RCC 7860 (cell line): ENCODE results near the gene POLQ.
"Not testable (repeated sequence)": the region's sequence is repeated elsewhere in the genome, so short reads cannot be mapped to it uniquely, and the experiment has no call there.

Source experiments
- DNase-seq: peaks from one replicate; pipeline ENCODE4 v3.0.0-alpha.2; 2015; ENCODE audit warnings: low spot score
- FAIRE-seq: peaks from 2 replicates; lab custom pipeline; 2012; peaks lifted over from hg19 to GRCh38; lab: Jason Lieb, UNC

The POLQ gene

DNA sequence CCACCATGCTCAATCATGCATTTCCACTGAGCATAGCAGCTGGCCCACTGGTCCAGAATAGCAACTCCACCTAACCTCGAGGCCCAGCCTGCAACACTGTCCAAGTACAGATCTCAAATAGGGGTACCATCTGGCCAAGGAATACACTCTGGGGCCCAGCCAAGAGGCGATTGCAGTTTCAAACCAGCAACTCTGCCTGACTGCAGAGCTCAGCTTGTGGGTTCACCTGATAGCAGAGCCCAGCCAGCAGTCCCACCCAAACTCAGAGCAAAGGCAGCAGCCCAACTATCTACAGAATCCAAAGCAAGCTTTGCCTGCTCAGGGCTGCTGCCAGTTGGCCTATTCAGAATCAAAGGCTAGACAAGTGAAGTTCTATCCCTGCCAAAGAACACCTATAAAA is 30.5 kb downstream of the POLQ start:
- DNase-seq, result no peak
- no peak for FAIRE-seq

GRCh38 chr3:121514496-121514895 is 31.3 kb downstream of the POLQ start:
- no peak for FAIRE-seq
- no peak for DNase-seq

DNA sequence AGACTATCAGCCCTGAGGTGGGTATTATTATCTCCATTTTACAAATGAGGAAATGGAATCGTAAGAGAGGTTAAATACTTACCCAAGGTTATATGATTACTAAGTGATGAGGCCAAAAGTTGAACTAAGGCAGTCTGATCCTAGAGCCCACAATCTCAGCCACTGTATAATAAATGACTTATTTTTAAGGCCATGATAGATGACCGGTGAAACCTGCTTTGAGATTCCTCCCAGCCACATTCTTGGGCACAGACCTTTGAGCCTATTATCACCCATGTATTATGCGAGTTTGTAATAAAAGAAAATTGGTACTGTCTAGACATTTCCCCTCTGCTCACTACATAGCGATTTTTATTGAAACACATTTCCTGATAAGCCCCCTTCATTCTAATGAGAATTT is 37.4 kb downstream of the POLQ start:
- FAIRE-seq (peak; percentile 86), DNase-seq (peak; percentile 18)

- no peak for DNase-seq
- no peak for FAIRE-seq
Measured at GRCh38 chr3:121505256-121505655, 40.5 kb downstream of the POLQ start.

GRCh38 chr3:121504618-121505017 is 41.2 kb downstream of the POLQ start:
- FAIRE-seq, result no peak
- no peak for DNase-seq

- no peak for DNase-seq
- no peak for FAIRE-seq
Measured at GRCh38 chr3:121496786-121497185, 49.0 kb downstream of the POLQ start.

- DNase-seq (no peak), FAIRE-seq (no peak)
Measured at GRCh38 chr3:121493431-121493830, 52.4 kb downstream of the POLQ start.

- no peak for FAIRE-seq
- no peak for DNase-seq
Measured at GRCh38 chr3:121491683-121492320, 54.0 kb downstream of the POLQ start.

GRCh38 chr3:121490161-121490560 is 55.6 kb downstream of the POLQ start:
- FAIRE-seq (no peak), DNase-seq (no peak)

DNA sequence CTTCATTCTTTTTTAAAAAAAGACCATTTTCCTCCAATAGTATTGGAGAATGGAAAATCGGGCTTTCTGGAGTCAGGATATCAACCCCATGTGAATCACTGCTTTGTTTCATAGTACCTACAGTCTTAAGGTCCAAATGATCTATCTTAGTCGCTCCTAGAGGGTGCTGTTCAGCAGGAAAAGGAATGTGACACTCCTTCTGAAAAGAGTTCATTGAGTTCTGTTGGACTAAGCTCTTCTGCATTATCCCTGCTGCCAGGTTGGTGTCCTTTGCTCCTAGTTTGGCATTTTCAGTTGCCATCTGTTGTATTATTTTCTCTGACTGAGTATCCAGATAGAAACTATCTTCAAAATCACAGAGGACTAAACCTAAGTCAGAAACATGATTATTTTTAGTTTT is 57.2 kb downstream of the POLQ start:
- FAIRE-seq, result no peak

GRCh38 chr3:121483290-121483689 is 62.5 kb downstream of the POLQ start:
- FAIRE-seq (no peak), DNase-seq (peak; percentile 50)

More for the DNA sequence above, 57.2 kb downstream of the POLQ start:
- DNase-seq, result no peak

GRCh38 chr3:121482660-121483059 is 63.1 kb downstream of the POLQ start:
- DNase-seq, result peak; percentile 85
- FAIRE-seq, result peak; percentile 90

GRCh38 chr3:121481106-121481880 is 64.5 kb downstream of the POLQ start:
- FAIRE-seq, result no peak
- DNase-seq, result no peak

GRCh38 chr3:121477589-121477988 is 68.2 kb downstream of the POLQ start:
- DNase-seq, result peak; percentile 28
- FAIRE-seq, result no peak

GRCh38 chr3:121473001-121473400 is 72.8 kb downstream of the POLQ start:
- FAIRE-seq (no peak), DNase-seq (no peak)

DNA sequence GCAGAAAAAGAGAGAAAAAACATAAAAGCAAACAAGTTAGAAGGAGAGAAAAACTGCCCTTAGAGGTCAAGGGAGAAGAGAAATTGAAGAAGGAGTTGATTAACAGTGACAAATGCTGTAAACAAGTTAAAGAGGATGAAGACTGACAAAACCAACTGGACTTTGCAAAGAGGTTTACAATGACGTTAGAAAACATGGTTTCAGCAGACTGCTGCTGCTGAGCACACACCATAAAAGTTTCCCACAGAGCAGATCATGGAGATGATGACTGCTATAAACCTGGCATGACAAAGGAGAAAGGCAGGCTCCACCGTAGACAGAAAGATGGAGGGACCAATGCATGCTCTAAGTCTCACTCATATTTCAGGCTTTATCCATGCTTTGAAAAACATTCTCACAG is 78.7 kb downstream of the POLQ start:
- FAIRE-seq (no peak), DNase-seq (no peak)

GRCh38 chr3:121463745-121464144 is 82.0 kb downstream of the POLQ start:
- no peak for DNase-seq
- peak; percentile 56 for FAIRE-seq

GRCh38 chr3:121462565-121462964 is 83.2 kb downstream of the POLQ start:
- DNase-seq, result no peak

DNA sequence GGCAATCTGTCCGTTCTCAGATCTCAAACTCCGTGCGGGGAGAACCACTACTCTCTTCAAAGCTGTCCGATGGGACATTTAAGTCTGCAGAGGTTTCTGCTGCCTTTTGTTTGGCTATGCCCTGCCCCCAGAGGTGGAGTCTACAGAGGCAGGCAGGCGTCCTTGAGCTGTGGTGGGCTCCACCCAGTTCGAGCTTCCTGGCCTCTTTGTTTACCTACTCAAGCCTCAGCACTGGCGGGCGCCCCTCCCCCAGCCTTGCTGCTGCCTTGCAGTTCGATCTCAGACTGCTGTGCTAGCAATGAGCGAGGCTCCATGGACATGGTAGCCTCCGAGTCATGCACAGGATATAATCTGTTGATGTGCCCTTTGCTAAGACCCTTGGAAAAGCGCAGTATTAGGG is 94.0 kb downstream of the POLQ start:
- not testable (repeated sequence) for DNase-seq, FAIRE-seq

More at GRCh38 chr3:121462565-121462964, 83.2 kb downstream of the POLQ start:
- no peak for FAIRE-seq

DNA sequence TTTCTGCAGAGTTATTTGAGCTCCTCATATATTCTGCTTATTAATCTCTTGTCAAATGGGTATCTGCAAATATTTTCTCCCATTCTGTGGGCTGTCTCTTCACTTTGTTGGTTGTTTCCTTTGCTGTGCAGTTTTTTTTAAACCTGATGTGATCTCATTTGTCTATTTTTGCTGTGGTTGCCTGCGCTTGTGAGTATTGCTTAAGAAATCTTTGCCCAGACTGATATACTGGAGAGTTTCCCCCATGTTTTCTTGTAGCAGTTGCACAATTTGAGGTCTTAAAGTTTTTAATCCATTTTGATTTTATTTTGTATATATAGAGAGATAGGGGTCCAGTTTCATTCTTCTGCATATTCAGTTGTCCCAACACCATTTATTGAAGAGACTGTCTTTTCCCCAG is 102.3 kb downstream of the POLQ start:
- no peak for FAIRE-seq
- no peak for DNase-seq

DNA sequence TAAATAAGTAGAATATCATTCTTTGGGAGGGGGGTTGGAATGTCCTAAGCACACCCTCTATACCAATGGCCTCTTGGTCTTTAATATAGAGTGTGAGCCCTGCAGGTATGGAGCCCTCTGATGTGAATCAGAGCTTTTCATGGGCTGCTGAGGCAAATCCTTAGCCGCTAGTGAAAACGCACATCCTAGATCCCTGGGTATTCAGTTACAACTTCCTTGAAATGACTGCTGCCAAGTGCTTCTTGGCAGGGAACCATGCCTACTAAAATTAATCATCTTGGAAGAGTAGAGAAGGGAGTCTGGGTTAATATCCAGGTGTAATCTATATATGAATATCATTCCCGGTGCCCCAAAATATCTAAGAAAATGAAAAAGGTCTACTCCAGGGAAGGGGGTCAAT is 109.1 kb downstream of the POLQ start:
- FAIRE-seq, result no peak
- no peak for DNase-seq

DNA sequence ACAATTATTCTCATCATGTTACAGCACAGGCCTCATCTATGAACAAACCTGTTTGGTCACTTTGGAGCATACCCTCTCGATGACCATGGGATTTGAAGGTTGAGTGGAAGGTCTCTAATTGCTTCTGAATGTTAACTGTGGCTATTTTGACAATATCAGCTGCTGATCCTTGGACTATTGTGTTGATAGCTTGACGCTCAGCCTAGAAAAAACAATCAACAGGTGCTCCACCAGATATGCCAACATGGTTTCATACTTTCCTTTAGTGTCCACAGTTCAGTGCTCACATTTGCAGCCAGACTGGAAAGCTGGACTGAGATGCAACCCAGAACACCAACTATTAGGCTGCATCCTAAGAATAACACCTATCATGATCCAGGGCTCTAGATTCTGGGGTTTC is 109.7 kb downstream of the POLQ start:
- FAIRE-seq (no peak), DNase-seq (no peak)
